NOMO-1 treated with dmso at 0.1 percent for 144 hours (cell line): ENCODE data around the gene CD22.
"Not testable (repeated sequence)": the region's sequence is repeated elsewhere in the genome, so short reads cannot be mapped to it uniquely, and the experiment has no call there.

Experiments used
- DNase-seq: peaks from one replicate; lab custom pipeline; 2025; ENCODE audit not compliant: unreplicated experiment; lab: John Stamatoyannopoulos, UW

The CD22 gene

DNA sequence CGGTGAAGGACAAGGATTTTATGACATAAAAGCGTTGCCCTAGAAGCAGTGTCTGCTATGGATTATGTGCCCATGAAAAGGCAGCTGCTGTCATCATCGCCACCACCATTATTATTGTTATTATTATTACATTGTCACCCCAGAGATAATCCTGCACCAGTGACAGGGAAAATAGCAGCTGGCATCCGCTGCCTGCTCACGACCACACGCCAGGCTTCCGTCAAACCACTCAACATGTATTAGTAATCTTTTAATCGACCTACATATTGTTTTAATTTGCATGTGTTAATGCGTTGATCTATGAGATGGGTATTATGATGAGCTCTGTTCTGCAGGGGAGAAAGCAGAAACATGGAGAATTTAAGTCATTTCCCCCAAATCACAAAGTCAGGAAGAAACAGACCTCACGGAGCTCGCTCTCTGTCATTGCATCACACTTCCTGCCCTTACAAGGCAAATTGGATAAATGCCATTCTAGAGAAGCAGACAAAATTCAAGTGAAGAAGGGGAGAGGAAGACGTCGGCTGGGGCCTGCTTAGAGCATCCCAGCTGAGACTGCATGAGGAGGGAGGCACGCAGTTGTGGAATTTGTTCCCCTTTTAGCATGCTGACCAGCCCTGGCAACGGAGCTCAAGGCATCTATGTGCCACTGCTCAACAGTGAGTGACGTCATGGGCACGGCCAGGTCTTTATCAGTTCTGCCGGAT, 29.0 kb downstream of the CD22 start, which contains the start of gene FFAR3:
Gene FFAR3 (plus strand): TSS at position 594 of the 707 bp plus-strand sequence. CDS start 431 bp downstream, outside the sequence.
- DNase-seq: peak; percentile 80

DNA sequence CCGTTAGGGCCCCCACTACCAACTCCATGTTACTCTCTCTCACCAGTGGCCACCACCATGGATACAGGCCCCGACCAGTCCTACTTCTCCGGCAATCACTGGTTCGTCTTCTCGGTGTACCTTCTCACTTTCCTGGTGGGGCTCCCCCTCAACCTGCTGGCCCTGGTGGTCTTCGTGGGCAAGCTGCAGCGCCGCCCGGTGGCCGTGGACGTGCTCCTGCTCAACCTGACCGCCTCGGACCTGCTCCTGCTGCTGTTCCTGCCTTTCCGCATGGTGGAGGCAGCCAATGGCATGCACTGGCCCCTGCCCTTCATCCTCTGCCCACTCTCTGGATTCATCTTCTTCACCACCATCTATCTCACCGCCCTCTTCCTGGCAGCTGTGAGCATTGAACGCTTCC, 29.8 kb downstream of the CD22 start:
- not testable (repeated sequence) for DNase-seq

DNA sequence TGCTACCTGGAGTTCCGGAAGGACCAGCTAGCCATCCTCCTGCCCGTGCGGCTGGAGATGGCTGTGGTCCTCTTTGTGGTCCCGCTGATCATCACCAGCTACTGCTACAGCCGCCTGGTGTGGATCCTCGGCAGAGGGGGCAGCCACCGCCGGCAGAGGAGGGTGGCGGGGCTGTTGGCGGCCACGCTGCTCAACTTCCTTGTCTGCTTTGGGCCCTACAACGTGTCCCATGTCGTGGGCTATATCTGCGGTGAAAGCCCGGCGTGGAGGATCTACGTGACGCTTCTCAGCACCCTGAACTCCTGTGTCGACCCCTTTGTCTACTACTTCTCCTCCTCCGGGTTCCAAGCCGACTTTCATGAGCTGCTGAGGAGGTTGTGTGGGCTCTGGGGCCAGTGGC, 30.4 kb downstream of the CD22 start:
- not testable (repeated sequence) for DNase-seq

DNA sequence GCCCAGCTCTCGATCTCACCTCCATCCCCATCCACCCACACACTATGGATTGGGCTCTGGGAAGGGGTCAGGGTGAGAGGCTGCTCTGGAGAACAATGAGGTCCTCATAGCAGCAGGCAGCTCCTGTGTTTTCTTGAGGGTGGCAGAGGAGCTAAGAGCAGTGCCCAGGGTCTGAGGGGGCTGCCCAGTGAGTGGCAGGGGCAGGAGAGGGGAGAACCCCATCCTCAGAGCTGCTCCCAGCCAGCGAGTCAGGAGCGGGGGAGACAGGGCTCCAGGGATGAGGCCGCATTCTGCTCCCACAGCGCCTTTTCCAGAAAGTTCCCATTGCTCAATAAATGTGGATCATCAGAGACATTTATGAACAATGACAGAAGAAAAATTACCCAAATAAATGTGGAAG, 31.1 kb downstream of the CD22 start:
- DNase-seq: not testable (repeated sequence)

DNA sequence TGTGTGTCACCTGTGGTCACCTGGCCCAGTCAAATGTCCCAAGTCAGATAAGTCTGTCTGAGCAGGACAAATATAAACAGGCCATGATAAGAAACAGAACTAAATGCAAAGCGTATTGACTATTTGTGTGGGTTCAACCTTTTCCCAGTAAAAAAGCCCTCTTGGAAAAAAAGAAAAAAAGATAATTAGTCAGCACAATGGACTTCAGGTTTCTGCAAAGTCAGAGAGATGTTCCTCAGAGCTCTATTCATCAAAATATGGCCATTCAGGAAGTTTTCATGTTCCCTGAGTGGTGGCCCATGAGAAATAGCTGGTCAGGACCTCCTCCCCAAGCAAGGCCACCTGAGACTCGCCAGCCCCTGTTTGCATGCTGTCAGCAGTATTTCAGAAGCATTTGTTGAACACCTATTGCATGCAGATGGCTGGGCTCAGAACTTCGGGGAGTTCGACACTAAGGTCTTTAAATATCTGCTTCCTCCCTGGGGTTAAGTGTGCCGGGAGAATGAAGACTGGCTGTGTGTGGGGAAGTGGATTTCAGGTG, 32.0 kb downstream of the CD22 start:
- DNase-seq: no peak

DNA sequence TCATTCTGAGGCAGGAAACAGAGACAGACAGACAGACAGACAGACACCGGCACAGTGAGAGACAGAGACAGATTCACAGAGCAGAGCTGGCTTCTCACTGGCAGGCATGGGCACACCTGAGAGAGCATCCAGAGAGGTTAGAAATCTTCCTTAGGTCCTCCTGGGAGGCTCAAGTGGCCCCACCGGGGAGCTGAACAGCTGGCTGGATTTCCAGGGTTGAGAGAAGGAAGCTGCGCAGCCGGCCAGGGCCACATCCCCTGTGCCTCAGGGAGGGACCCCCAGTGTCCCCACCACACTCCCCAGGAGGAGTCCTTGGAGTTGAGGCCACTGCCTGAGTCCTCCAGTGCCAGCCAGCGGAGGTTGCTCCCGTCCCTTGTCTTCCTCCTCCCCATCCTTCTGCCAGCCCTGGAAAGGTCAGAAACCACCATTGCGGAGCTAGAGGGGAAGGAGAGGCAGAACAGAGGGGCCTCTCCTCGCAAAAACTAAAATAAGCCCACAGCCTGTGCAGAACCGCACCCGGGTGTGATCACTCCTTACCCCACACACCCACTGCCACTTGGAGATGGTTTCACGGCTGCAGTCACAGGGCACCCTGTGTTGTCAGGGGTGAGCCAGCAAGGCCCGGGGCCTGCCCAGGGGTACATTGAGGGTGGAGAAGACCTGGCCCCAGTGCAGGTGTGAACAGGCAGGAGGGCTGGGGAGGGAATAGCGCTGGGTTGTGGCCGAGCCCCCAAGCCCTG, 33.4 kb downstream of the CD22 start:
- DNase-seq: no peak

DNA sequence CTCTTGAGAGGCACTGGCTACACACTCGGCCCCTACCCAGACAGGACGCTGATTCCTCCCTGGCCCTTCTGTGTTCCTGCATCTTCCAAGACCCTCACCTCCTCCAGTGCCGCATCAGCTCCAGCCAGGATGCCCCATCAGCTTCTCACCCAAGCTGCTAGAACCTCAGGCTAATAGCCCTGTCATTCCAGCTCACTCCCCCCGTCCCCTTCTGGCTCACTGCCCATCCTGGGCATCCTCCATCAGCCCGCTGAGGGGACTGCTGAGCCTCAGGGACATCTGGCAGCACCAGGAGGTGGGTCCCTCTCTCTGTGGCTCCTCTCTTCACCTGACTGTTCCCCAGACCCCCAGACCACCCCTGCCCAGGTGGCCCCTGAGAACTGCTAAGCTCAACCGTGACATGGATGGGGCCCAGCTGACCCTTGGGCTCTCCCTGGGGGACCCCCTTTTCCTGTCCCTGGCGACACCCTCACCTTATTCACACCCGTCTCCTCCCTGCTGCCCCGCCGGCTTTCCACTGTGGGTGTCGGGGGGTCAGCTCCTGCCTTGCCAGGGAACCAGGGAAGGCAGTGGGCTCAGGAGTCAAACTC, 34.1 kb downstream of the CD22 start:
- no peak for DNase-seq

DNA sequence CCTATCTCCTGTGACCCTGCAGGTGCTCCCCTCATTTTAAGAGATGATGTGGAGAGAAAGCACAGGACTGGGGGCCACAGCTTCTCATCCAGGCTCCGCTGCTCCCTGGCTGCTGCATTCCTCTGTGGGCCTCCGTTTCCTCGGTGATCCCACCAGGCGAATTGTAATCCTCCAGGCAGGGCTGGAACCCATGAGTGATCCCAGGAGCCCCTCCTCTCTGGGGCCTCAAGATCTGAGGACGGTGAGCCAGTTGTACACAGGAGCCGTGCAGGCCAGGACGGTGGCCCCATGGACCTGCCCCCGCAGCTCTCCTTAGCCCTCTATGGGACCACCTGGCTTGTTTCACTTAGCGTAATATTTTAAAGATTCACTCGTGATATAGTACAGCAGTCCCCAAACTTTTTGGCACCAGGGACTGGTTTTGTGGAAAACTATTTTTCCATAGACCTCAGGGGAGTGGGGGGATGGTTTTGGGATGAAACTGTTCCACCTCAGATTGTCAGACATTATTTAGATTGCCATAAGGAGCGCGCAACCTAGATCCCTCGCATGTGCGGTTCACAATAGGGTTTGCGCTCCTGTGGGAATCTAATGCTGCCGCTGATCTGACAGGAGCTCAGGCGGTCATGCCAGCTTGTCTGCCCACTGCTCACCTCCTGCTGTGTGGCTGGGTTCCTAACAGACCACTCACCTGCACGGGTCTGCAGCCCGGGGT, 34.9 kb downstream of the CD22 start:
- no peak for DNase-seq

DNA sequence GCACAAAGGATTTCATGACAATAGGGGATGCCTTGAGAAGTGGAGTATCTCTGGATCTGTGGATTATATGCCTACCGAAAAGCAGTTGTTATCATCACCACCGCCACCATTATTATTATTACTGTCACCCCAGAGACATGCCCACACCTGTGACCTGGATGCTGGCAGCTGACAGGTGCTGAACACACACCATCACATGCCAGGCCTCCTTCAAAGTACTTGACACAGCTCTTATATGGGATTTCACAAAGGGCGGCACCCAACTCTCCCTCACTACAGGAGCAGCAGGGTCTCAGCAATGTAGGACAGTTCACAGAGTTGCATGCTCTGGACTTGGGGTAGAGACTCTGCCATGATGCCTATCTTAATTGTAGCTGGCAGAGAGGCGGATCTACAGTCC, 36.3 kb downstream of the CD22 start:
- no peak for DNase-seq

DNA sequence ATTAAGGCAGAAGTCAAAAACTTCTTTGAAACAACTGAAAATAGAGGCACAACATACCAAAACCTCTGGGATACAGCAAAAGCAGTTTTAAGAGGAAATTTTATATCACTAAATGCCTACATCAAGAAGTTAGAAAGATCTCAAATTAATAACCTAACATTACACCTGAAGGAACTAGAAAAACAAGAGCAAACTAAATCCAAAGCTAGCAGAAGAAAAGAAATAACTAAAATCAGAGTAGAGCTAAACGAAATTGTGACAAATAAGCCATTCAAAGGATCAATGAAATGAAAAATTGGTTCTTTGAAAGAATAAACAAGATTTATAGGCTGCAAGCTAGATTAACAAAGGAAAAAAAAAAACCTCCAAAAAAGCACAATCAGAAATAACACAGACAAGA, 39.4 kb downstream of the CD22 start:
- DNase-seq: no peak

DNA sequence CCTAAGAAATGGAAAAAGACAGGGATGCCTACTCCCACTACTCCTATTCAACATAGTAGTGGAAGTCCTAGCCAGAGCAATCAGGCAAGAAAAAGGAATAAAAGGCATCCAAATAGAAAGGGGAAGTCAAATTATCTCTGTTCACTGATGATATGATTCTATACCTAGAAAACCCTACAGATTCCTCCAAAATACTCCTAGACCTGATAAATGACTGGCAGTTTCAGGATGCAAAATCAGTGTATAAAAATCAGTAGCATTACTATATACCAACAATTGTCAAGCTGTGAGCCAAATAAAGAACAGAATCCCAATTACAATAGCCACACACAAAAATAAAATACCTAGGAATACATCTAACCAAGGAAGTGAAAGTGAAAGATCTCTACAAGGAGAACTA, 40.5 kb downstream of the CD22 start:
- DNase-seq: no peak

DNA sequence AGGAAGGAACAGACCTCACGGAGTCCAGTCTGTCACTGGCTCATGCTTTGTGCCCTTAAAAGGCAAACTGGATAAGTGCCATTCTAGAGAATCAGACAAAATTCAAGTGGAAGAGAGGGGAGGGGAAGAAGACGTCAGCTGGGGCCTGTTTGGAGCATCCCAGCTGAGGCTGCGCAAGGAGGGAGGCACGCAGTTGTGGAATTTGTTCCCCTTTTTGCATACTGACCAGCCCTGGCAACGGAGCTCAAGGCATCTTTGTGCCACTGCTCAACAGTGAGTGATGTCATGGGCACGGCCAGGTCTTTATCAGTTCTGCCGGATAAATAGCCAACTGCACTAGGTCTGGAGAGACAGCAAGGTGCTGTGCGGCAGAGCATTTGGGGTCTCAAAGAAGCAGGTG, 41.7 kb downstream of the CD22 start, which contains the start of gene GPR42:
Gene GPR42 (plus strand): TSS at position 347 of the 400 bp plus-strand sequence. CDS start 292 bp downstream, outside the sequence.
- DNase-seq: no peak

DNA sequence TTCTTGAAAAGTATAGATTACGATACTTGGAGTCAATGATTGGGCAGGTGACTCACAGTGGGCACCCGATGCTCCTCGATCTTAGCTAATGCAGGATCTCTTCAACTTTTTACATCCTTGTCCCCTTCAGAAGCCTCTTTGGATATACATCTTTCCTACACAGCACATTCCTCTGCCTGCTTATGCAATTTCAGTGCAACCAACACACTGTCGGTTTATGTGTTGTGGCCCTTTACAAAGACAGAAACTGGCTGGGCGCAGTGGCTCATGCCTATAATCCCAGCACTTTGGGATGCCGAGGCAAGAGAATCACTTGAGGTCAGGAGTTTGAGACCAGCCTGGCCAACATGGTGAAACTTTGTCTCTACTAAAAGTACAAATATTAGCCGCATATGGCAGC, 44.5 kb downstream of the CD22 start:
- no peak for DNase-seq

DNA sequence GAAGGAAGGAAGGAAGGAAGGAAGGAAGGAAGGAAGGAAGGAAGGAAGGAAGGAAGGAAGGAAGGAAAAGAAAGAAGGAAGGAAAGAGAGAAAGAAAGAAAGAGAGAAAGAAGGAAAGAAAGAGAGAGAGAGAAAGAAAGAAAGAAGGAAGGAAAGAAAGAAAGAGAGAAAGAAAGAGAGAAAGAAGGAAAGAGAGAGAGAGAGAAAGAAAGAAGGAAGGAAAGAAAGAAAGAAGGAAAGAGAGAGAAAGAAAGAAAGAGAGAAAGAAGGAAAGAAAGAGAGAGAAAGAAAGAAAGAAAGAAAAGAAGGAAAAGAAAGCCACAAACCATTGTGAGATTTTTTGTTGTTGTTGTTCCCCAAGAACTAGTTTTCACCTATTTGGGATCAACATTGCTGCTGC, 45.0 kb downstream of the CD22 start:
- not testable (repeated sequence) for DNase-seq

DNA sequence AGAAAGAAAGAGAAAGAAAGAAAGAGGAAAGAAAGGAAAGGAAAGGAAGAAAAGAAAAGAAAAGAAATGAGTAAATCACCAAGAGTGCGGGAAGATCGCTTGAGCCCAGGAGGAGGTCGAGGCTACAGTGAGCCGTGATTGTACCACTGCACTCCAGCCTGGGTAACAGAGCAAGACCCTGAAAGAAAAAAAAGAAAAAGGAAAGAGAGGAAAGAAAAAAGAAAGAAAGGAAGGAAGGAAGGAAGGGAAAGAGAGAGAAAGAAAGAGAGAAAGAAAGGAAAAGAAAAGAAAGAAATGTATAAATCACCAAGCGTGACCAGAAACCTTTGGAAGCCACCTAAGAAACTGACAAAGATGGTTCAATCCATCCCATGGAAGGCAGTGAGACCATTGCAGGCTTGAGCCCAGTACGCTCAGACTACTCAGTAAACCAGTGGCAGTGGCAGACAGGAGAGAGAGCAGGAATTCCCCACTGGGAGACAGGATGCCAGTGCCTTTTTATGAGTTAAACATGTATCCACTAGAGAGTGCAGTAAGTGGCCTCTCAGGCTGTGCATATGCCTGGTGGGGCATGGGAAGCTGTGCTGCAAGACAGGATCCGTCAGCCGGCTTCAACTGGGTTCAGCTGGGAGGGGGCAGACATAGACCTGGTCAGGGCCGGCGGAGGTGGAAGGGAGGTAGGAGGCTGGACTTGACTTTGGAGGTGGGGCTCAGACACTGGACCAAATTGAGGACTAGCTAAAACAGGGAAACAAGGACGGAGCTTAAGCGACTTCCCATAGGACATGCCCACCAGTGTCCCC, 46.7 kb downstream of the CD22 start:
- no peak for DNase-seq

DNA sequence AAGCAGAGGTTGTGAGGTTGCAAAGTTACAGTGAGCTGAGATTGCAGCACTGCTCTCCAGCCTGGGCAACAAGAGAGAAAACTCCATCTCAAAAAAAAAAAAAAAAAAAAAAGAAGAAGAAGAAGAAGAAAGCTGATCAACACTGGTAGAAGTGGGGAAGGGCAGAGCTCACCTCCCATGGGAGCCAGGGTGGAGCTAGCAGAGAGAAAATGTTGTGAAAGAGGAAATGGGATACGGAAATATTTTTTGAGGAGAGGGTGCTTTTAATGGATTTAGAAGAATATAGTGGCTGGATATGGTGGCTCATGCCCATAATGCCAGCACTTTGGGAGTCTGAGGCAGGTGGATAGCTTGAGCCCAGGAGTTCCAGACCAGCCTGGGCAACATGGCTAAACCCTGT, 48.7 kb downstream of the CD22 start:
- no peak for DNase-seq

DNA sequence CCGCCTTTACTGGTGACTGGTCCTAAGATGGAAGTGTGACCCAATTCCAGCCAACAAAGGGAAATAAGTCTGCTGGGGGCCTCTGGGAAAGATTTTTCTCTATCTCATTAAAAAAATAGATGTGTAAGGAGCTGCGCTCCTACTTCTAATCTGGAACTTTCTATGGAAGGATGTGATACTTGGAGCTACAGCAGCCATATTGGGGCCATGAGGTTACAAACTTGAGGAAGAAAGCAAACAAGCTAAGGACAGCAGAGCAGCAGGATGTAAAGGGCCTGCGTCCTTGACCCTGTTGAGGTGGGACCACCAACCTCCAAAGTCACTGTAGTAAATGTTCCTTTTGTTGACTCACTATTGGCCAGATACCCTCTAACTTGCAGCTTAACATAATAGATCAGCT, 49.4 kb downstream of the CD22 start:
- DNase-seq: no peak

DNA sequence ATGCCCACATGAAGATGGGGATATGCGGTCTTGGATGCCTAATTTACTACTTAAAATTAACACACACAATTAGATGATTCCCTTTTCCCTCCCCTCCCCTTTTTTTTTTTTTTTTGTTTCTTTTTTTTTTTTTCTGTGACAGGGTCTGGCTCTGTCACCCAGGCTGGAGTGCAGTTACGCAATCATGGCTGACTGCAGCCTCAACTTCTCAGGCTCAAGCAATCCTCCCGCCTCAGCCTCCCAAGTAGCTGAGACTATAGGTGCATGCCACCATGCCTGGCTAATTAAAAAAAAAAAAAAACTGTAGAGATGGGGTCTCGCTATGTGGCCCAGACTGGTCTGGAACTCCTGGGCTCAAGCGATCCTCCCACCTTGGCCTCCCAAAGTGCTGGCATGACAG, 50.6 kb downstream of the CD22 start:
- DNase-seq: not testable (repeated sequence)

DNA sequence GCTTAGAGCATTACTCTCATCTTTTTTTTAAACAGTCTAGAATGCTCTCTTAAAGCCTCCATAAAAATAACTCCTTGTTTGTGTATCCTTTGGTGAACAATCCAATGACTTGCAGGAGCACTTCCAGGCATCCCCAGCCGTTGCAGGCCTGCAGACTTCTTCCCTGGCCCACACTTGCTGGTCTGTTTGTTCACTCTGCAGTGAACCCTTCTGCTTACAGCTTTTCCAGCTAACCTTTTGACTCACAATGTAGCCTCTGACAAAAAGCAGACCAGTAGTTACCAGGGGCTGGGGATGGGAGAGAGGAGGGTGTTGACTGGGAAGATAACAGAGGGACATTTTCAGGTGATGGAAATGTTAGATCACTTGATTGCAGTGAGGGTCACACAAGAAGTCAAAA, 51.0 kb downstream of the CD22 start:
- DNase-seq: no peak

DNA sequence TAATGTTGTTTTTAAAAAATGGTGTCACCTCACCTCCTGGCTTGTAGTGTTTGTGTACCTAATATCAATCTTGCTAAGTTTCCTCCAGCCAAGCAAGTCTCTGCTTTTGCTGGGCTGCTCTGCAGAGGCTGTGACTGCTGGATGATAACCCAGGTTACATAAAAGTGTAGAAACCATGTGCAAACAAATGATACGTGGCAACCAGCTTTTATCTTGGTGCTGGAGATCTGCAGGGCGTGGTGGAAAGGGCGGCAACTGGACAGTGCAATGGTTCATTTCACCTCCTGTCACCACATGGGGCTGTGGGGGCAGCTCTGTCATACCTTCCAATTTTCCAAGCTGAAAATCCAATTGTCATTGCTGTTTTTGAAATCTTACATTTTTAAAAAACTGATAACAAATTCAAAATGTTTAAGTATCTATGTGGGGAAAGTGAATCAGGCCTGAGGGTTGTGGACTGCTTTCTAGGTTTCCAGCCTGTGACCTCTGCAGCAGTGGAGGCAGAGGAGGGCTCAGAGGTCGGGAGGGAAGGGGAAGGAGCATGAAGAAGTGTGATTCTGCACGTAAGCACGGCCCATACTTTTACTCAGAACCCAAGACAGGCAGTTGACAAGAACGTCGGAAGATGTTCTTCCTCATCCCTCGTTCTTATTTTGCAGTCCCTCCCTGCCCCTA, 51.6 kb downstream of the CD22 start:
- no peak for DNase-seq
